GM13976 (cell line): Measurements from ENCODE around the gene UBE2O.

Experiments
- DNase-seq: peaks from one replicate; pipeline ENCODE4 v3.0.0; 2012; ENCODE audit warnings: low spot score
- in situ Hi-C: fragments of 300-500 bp; cut with MboI; formaldehyde crosslinking; loops from one replicate; pipeline ENCODE4 v1.12.0; 2022; ENCODE audit warnings: low sequenced_read_pairs, mixed read lengths, inconsistent platforms; ENCODE audit not compliant: unreplicated experiment
- TF ChIP-seq, protein P1 (sequence below): IDR thresholded peaks from 2 replicates; pipeline ENCODE4 v1.5.1; 2012; ENCODE audit warnings: borderline replicate concordance, mild to moderate bottlenecking; ENCODE audit not compliant: insufficient read depth; ENCODE audit errors: extremely low read depth, missing control alignments, control extremely low read depth

Gene UBE2O

GRCh38 chr17:76498876-76499251 is 45.9 kb upstream of the UBE2O start:
- peak; percentile 59 for DNase-seq
- in situ Hi-C loops, result no loop called here
- TF ChIP-seq, protein P1, sequence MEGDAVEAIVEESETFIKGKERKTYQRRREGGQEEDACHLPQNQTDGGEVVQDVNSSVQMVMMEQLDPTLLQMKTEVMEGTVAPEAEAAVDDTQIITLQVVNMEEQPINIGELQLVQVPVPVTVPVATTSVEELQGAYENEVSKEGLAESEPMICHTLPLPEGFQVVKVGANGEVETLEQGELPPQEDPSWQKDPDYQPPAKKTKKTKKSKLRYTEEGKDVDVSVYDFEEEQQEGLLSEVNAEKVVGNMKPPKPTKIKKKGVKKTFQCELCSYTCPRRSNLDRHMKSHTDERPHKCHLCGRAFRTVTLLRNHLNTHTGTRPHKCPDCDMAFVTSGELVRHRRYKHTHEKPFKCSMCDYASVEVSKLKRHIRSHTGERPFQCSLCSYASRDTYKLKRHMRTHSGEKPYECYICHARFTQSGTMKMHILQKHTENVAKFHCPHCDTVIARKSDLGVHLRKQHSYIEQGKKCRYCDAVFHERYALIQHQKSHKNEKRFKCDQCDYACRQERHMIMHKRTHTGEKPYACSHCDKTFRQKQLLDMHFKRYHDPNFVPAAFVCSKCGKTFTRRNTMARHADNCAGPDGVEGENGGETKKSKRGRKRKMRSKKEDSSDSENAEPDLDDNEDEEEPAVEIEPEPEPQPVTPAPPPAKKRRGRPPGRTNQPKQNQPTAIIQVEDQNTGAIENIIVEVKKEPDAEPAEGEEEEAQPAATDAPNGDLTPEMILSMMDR, result no peak

- DNase-seq, result no peak
- TF ChIP-seq, protein P1, result no peak
- in situ Hi-C loops, result no loop called here
Measured at GRCh38 chr17:76497979-76498875, 45.3 kb upstream of the UBE2O start.

GRCh38 chr17:76497699-76497978 is 44.7 kb upstream of the UBE2O start:
- in situ Hi-C loops, result no loop called here
- TF ChIP-seq, protein P1, result no peak
- DNase-seq, result no peak

GRCh38 chr17:76496464-76496863 is 43.5 kb upstream of the UBE2O start:
- TF ChIP-seq, protein P1, result no peak
- DNase-seq, result peak; percentile 62
- in situ Hi-C loops, result no loop called here

DNA sequence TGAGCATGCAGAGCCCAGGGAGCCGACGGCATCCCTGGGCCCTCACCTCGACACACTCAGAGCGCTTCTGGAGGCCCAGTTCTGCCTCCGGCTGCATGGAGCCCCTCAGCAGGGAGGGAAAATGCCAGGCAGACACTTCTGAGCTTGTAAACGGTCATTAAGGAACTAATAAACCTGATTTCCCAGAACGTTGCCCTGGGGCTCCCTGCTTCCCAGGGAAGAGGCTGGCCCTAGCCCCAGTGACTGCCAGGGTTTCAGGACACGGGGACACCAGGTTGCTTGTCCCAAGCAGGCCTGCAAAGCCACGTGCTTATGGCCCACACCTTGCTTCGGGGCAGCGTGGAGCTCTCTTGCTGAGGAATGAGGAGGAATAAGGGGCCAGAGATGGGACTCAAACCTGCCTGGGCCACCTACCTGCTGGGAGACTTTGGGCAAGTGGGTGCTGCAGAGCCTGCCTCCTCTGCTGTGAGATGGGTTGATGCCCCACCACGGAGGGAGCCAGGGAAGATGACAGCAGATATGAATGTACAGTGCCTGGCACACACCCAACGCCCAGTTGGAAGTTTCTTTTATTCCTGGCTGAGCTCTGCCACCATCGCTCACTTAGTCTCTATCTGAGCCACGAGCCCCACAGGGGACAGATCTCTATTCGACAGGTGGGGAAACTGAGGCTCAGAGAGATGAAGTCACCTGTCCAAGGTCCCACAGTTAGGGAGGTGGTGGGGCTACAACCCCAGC is 42.9 kb upstream of the UBE2O start:
- DNase-seq, result no peak
- TF ChIP-seq, protein P1, result no peak
- in situ Hi-C loops, result no loop called here

DNA sequence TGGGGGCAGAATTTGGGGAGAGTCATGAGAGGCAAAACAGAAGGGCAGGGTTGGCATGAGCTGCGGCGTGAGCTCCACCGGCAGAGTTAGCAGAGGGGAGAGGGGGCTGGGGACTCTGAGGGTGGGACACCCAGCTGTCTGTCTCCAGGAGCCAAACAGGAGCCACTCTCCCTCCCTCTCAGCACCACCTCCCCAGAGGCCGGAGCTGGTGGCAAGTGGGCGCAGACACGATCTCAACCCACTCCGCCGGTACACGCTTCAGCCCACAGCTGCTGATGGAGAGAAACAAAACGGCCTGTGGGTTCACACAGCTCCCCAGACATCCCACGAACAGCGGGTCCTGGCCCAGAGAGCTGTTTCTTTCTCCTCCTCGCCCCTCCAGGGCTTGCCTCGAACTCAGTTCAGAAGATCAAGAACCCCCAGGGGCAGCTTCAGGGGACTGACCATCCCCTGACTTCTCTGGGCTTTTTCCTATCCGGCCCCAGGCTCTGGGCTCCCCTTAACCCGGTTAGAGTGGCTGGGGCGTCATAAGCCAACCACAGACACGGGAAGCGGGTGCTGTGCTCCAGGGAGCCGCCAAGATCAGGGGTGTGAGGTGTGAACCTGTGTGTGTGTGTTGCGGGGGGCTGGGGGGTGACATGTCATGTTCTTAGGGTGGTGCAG is 40.7 kb upstream of the UBE2O start:
- no peak for DNase-seq
- in situ Hi-C loops, result no loop called here
- TF ChIP-seq, protein P1, result no peak
